Neuronal stem cell (in vitro differentiated cells): ENCODE measurements around the gene ULK4.
"Not testable (repeated sequence)": the region's sequence is repeated elsewhere in the genome, so short reads cannot be mapped to it uniquely, and the experiment has no call there.

Experiments used
- DNase-seq: peaks from one replicate; pipeline ENCODE4 v3.0.0-alpha.2; 2013; ENCODE audit warnings: low spot score
- H2AFZ ChIP-seq: one replicate; pipeline ENCODE4 v1.6.1; 2013; ENCODE audit warnings: mild to moderate bottlenecking, low read length, inconsistent platforms
- H2AK5ac ChIP-seq: 2 replicates; pipeline ENCODE4 v1.6.1; 2013; ENCODE audit warnings: low read depth, mild to moderate bottlenecking, inconsistent platforms, low read length, moderate library complexity, mixed read lengths
- H2BK120ac ChIP-seq: 2 replicates; pipeline ENCODE4 v1.6.1; 2013; ENCODE audit warnings: low read depth, mild to moderate bottlenecking, inconsistent platforms, low read length, moderate library complexity, mixed read lengths
- H2BK12ac ChIP-seq: one replicate; pipeline ENCODE4 v1.6.1; 2013; ENCODE audit warnings: low read length, inconsistent platforms
- H2BK15ac ChIP-seq: 2 replicates; pipeline ENCODE4 v1.6.1; 2013; ENCODE audit warnings: mild to moderate bottlenecking, low read length, inconsistent platforms, mixed read lengths
- H2BK5ac ChIP-seq: one replicate; pipeline ENCODE4 v1.6.1; 2013; ENCODE audit warnings: inconsistent platforms, mild to moderate bottlenecking, low read length, moderate library complexity
- H3K14ac ChIP-seq: one replicate; pipeline ENCODE4 v1.6.1; 2013; ENCODE audit warnings: low read length, inconsistent platforms
- H3K18ac ChIP-seq: 2 replicates; pipeline ENCODE4 v1.6.1; 2013; ENCODE audit warnings: low read length, inconsistent platforms
- H3K23ac ChIP-seq: 2 replicates; pipeline ENCODE4 v1.6.1; 2013; ENCODE audit warnings: low read depth, mild to moderate bottlenecking, mixed read lengths, low read length, inconsistent platforms; ENCODE audit not compliant: poor library complexity
- H3K27ac ChIP-seq: replicated peaks from 3 replicates; pipeline ENCODE4 v1.5.1; 2013; ENCODE audit warnings: low read length, inconsistent platforms
- H3K27me3 ChIP-seq, 3 experiments: 2 replicates each; pipeline ENCODE4 v1.6.1; 2013; ENCODE audit warnings: low read length in 3 of 3, mild to moderate bottlenecking in 2 of 3, inconsistent platforms in 1 of 3, low read depth in 1 of 3, mixed read lengths in 1 of 3, moderate library complexity in 1 of 3; ENCODE audit not compliant: control insufficient read depth in 3 of 3, insufficient read depth in 3 of 3
- H3K36me3 ChIP-seq, 2 donors: replicated peaks in 1 of 2; 2 replicates each; pipeline ENCODE4 v1.6.1; 2013; ENCODE audit warnings: low read length in 2 of 2; ENCODE audit not compliant: control insufficient read depth in 2 of 2, insufficient read depth in 2 of 2
- H3K4ac ChIP-seq: 2 replicates; pipeline ENCODE4 v1.6.1; 2013; ENCODE audit warnings: inconsistent platforms, mild to moderate bottlenecking, low read length, moderate library complexity
- H3K4me1 ChIP-seq, 2 donors: 1 replicate in 1 of 2; 2 replicates in 1 of 2; pipeline ENCODE4 v1.6.1; 2013; ENCODE audit warnings: low read length in 2 of 2, low read depth in 1 of 2; ENCODE audit not compliant: control insufficient read depth in 2 of 2, insufficient read depth in 1 of 2
- H3K4me2 ChIP-seq: one replicate; pipeline ENCODE4 v1.6.1; 2013; ENCODE audit warnings: mild to moderate bottlenecking, low read length, inconsistent platforms; ENCODE audit not compliant: insufficient read depth, poor library complexity, severe bottlenecking
- H3K4me3 ChIP-seq, 2 donors: 2 replicates each; pipeline ENCODE4 v1.5.1; 2013; ENCODE audit warnings: low read length in 2 of 2, mild to moderate bottlenecking in 2 of 2, inconsistent platforms in 1 of 2, moderate library complexity in 1 of 2
- H3K79me1 ChIP-seq: one replicate; pipeline ENCODE4 v1.6.1; 2013; ENCODE audit warnings: low read depth, mild to moderate bottlenecking, inconsistent platforms, low read length, moderate library complexity
- H3K9ac ChIP-seq: one replicate; pipeline ENCODE4 v1.6.1; 2013; ENCODE audit warnings: mild to moderate bottlenecking, low read depth, low read length, inconsistent platforms; ENCODE audit not compliant: poor library complexity
- H3K9me3 ChIP-seq, 2 donors: replicated peaks in 1 of 2; 2 replicates each; pipeline versions ENCODE3 to v1.6.1; 2013; ENCODE audit warnings: low read length in 2 of 2, mild to moderate bottlenecking in 2 of 2, inconsistent platforms in 1 of 2, low read depth in 1 of 2, mixed read lengths in 1 of 2, moderate library complexity in 1 of 2; ENCODE audit not compliant: control insufficient read depth in 2 of 2, insufficient read depth in 1 of 2
- H4K8ac ChIP-seq: one replicate; pipeline ENCODE4 v1.6.1; 2013; ENCODE audit warnings: low read depth, mild to moderate bottlenecking, inconsistent platforms, low read length, moderate library complexity
- H4K91ac ChIP-seq: one replicate; pipeline ENCODE4 v1.6.1; 2013; ENCODE audit warnings: low read length, low read depth, mild to moderate bottlenecking, inconsistent platforms; ENCODE audit not compliant: poor library complexity
- WGBS, 2 donors: extraction: QIAGEN DNeasy Blood & Tissue Kit; methylation state at CpG; one replicate each; pipeline ENCODE4 v1.1.7; 2013; ENCODE audit warnings: missing lambda C conversion rate in 2 of 2, mixed read lengths in 1 of 2; ENCODE audit not compliant: insufficient read length in 2 of 2, insufficient replicate concordance in 1 of 2; ENCODE audit errors: extremely low coverage in 2 of 2; 5-methylcytosine and 5-hydroxymethylcytosine counted together

Gene ULK4

DNA sequence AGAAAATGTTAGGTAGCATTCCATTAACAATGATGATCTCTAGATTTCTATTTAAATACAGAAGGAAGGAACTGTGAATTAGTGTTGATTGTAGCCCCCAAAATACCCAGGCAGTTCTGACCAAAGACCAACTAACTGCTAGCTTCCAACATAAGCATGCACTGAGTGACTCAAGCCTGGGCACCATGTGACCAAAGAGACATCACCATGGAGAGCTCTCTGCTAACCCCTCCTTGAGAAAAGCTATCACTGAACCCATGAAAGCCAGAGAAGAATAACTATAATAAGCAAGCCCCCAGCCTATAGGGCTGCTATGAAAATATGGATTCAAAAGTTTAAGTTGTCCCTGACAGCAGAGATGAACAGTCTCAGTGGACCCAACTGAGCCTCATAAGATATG, 310.2 kb downstream of the ULK4 start:
- H3K4me2 ChIP-seq: no peak overlapping the region
- DNase-seq: no peak

DNA sequence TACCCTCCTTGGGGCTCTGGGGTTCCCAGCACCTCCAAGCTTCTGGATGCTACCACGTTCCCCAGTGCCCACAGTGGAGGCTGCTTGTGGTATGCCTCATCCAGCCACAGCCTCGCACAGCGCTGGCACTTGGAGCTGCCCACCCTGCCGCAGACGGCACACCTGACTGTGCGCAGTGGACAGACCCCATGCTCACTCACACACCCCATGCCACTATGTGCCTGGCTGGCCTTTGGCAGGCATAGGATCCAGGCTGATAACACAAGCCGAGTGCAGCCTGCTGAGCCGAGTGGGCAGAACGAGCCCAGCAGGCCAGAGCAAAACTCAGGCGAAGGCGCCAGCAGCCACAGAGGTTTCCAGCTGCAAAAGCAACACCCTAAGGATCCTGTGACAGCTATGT, 311.5 kb downstream of the ULK4 start:
- Histone ChIP-seq H3K4ac (no peak overlapping the region), H3K27ac (no peak overlapping the region), H2AK5ac (no peak overlapping the region), H2BK120ac (no peak overlapping the region), H3K14ac (peak overlapping the region; percentile 25), H3K4me3 (no peak overlapping the region), H3K4me1 (peaks cover 0 to 1% of the 10 kb centered on the region in 2 donors), H3K18ac (peak overlapping the region; percentile 7), H3K23ac (no peak overlapping the region), H3K36me3 (no peaks in the 10 kb centered on the region), H2AFZ (no peak overlapping the region), H3K4me2 (no peak overlapping the region), H3K9me3 (peaks cover 7 to 15% of the 10 kb centered on the region in 2 donors), H4K91ac (no peak overlapping the region), H2BK15ac (no peak overlapping the region), H3K27me3 (no peaks in the 10 kb centered on the region), H2BK12ac (no peak overlapping the region), H2BK5ac (no peak overlapping the region), H3K79me1 (no peaks in the 10 kb centered on the region), H4K8ac (no peak overlapping the region), H3K9ac (peak overlapping the region; percentile 61)
- WGBS, 2 donors: no CpG with 5 or more reads among the region's 11 CpGs
- no peak for DNase-seq

More for the DNA sequence above, 310.2 kb downstream of the ULK4 start:
- Histone ChIP-seq H3K36me3 (no peaks in the 10 kb centered on the region), H2AK5ac (no peak overlapping the region), H3K27ac (no peak overlapping the region), H3K4me3 (no peak overlapping the region), H4K91ac (no peak overlapping the region), H2BK12ac (no peak overlapping the region), H4K8ac (no peak overlapping the region), H3K79me1 (no peaks in the 10 kb centered on the region), H2BK15ac (no peak overlapping the region), H3K23ac (no peak overlapping the region), H3K9me3 (peaks cover 7 to 15% of the 10 kb centered on the region in 2 donors), H3K4ac (no peak overlapping the region), H3K18ac (no peak overlapping the region), H3K9ac (no peak overlapping the region), H2AFZ (no peak overlapping the region), H2BK120ac (no peak overlapping the region), H3K4me1 (peaks cover 0 to 1% of the 10 kb centered on the region in 2 donors), H3K14ac (no peak overlapping the region), H2BK5ac (no peak overlapping the region), H3K27me3 (no peaks in the 10 kb centered on the region)

DNA sequence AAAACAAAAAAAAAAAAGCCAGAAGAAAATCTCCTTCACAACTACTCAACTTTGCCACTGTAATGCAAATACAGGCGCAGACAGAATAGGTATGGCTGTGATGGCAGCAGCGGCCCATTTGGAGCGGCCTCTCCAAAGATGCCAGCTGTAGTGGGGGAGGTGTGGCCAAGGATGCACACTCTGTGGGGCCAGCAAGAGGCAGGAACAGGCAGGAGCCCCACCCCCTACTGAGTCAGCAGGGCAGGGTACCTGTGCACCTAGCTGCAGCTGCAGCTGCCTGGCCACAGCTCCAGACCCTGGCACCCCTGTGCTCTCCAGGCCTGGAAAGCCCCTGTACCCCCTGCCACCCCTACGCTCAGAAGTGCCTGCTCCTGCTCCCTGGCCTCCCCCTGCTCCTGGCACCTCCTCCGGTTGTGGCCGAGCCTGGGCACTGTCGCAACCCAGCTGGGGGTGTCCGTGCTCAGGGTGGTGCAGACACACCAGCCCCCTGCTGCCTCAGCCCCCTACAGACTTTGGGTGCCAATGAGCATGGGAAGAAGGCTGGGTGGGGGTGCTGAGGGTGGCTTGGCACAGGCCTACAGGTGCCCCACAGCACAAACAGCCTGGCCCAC, 312.7 kb downstream of the ULK4 start:
- Histone ChIP-seq H2AFZ (no peak overlapping the region), H3K4me1 (peaks cover 0 to 1% of the 10 kb centered on the region in 2 donors), H3K27ac (no peak overlapping the region), H3K23ac (peak overlapping the region; percentile 93), H2BK15ac (no peak overlapping the region), H3K79me1 (no peaks in the 10 kb centered on the region), H3K36me3 (no peaks in the 10 kb centered on the region), H4K91ac (no peak overlapping the region), H4K8ac (no peak overlapping the region), H3K9me3 (peaks cover 7 to 15% of the 10 kb centered on the region in 2 donors), H3K14ac (no peak overlapping the region), H2BK12ac (no peak overlapping the region), H3K4ac (no peak overlapping the region), H3K4me2 (no peak overlapping the region), H3K27me3 (no peaks in the 10 kb centered on the region), H3K18ac (no peak overlapping the region), H2AK5ac (no peak overlapping the region), H2BK120ac (no peak overlapping the region), H2BK5ac (no peak overlapping the region), H3K4me3 (no peak overlapping the region), H3K9ac (no peak overlapping the region)
- no CpG with 5 or more reads among the region's 8 CpGs for WGBS, 2 donors
- no peak for DNase-seq

DNA sequence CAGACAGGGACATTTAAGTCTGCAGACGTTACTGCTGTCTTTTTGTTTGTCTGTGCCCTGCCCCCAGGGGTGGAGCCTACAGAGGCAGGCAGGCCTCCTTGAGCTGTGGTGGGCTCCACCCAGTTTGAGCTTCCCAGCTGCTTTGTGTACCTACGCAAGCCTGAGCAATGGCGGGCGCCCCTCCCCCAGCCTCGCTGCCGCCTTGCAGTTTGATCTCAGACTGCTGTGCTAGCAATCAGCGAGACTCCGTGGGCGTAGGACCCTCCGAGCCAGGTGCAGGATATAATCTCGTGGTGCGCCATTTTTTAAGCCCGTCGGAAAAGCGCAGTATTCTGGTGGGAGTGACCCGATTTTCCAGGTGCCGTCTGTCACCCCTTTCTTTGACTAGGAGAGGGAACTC, 314.2 kb downstream of the ULK4 start:
- not testable (repeated sequence) for H3K4me1 ChIP-seq, H2BK12ac ChIP-seq, H3K23ac ChIP-seq, H3K4ac ChIP-seq, H3K4me3 ChIP-seq, DNase-seq, H2BK5ac ChIP-seq, H3K14ac ChIP-seq, H3K4me2 ChIP-seq, H2AFZ ChIP-seq, H3K79me1 ChIP-seq, H3K27me3 ChIP-seq, H3K18ac ChIP-seq, H3K9ac ChIP-seq, H2AK5ac ChIP-seq, H4K91ac ChIP-seq, H4K8ac ChIP-seq, H2BK15ac ChIP-seq, H2BK120ac ChIP-seq, H3K27ac ChIP-seq, H3K36me3 ChIP-seq
- H3K9me3 ChIP-seq: peaks cover 7 to 15% of the 10 kb centered on the region in 2 donors
- no CpG with 5 or more reads among the region's 17 CpGs for WGBS, 2 donors
